GM12892 (cell line): ENCODE data around the gene KAZN.

Source experiments
- POLR2A ChIP-seq: IDR thresholded peaks from 2 replicates; pipeline ENCODE4 v1.6.1; 2011; ENCODE audit warnings: low read depth, low read length, control low read depth
- POLR2AphosphoS5 ChIP-seq: IDR thresholded peaks from 2 replicates; pipeline ENCODE4 v1.6.1; 2011; ENCODE audit warnings: low read depth, low read length, control low read depth

DNA sequence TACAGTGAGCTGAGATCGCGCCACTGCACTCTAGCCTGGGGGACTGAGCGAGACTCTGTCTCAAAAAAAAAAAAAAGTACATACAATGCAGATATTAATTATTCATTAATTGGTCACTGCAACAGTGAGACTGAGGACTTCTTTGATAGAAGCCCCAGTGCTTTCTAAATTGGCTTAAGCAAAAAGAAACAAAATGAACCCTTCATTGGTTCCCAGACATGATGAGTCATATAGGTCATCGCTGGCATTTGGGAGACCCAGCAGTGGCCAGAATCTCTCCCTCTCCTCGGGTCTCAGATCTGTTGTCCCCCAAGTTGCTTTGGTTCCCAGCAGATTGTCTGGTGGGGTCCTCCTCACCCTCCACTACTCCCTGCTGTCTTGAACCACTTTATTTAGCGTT is 144.9 kb downstream of the KAZN start:
- TF ChIP-seq POLR2A (no peak), POLR2AphosphoS5 (no peak)
